Measurements from ENCODE around the gene PDE6A. TPM values are rescaled to one million over a fixed set of nuclear protein-coding genes. Genes with fewer than 3 reads are reported as not detected.

The PDE6A gene
- total and polyA plus RNA-seq, 9 of the 15 experiments (the other 6 are each of a cell fraction or from before 2014, with no cell fraction given), result 0.01 to 0.04 (median 0.01) TPM; not detected in 6

- 8% methylated on average over 1 of the region's 1 CpG for WGBS (ENCODE audit: insufficient coverage, low coverage, missing lambda C conversion rate)
- no peaks in the 10 kb centered on the region for H3K9me3 ChIP-seq (replicated peaks; ENCODE audit: control insufficient read depth, insufficient read depth, low read depth, low read length)
- no peak overlapping the region for H3K4me2 ChIP-seq (ENCODE audit: insufficient read depth, low read length)
- intact Hi-C loops (cut with micrococcal nuclease), result no loop called here
- no peak for DNase-seq (ENCODE audit: extremely low read depth in 1 of 4, low spot score in 3 of 4)
- H3K4me1 ChIP-seq (replicated peaks in 1 of 2; ENCODE audit: control insufficient read depth in 2 of 2, insufficient read depth in 2 of 2, low read length in 2 of 2), result no peaks in the 10 kb centered on the region
- H3K9me1 ChIP-seq (ENCODE audit: control insufficient read depth, insufficient read depth, low read length), result no peaks in the 10 kb centered on the region
- H2AFZ ChIP-seq (ENCODE audit: low read depth, low read length), result no peak overlapping the region
- no peaks in the 10 kb centered on the region for H4K20me1 ChIP-seq (replicated peaks; ENCODE audit: control insufficient read depth, insufficient read depth, low read length)
- no TSS peak for BruUV-seq (replicated peaks)
- no peaks in the 10 kb centered on the region for H3K27me3 ChIP-seq (ENCODE audit: control insufficient read depth in 2 of 2, insufficient read depth in 2 of 2, low read length in 2 of 2)
- no peak overlapping the region for H3K9ac ChIP-seq (ENCODE audit: insufficient read depth in 1 of 2, low read depth in 2 of 2, low read length in 2 of 2)
- no peaks in the 10 kb centered on the region for H3K79me2 ChIP-seq (ENCODE audit: control insufficient read depth, insufficient read depth, low read length)
- ChIA-PET POLR2A (interaction anchor here (1.0 kb wide), 1 partner anchor 20 kb away, joined by 4 read pairs; the partner anchor contains the start of gene SLC26A2), CTCF (ENCODE audit: low intra/inter-chr PET ratio) (no interaction called here)
- H3K36me3 ChIP-seq (ENCODE audit: control insufficient read depth, insufficient read depth, low read length), result no peaks in the 10 kb centered on the region
- no peak overlapping the region for H3K27ac ChIP-seq (ENCODE audit: extremely low read depth, low read depth, low read length)
- TF ChIP-seq ELF2 (CRISPR knock-in tag; IDR thresholded peaks at IDR 0.05), result no peak
- no peak for TF ChIP-seq CCAR2 (IDR thresholded peaks at IDR 0.05; ENCODE audit: low read depth, low read length)
- TF ChIP-seq ZBED1 (IDR thresholded peaks at IDR 0.05), result no peak
- no peak for TF ChIP-seq FOXP4 (CRISPR knock-in tag; IDR thresholded peaks at IDR 0.05; ENCODE audit: borderline replicate concordance)
- no peak for TF ChIP-seq SREBF1 (IDR thresholded peaks at IDR 0.05; ENCODE audit: borderline replicate concordance, low read depth, low read length)
- TF ChIP-seq ETS2 (tag; IDR thresholded peaks at IDR 0.05; ENCODE audit: borderline replicate concordance, poor library complexity, severe bottlenecking), result no peak
- no peak for ATAC-seq
- H3K4me3 ChIP-seq, result no peak overlapping the region
- in situ Hi-C loops (cut with MboI), result no loop called here
- FAIRE-seq, result no peak
These were observed 35.3 kb upstream of the PDE6A start for GRCh38 chr5:149979896-149980295.
